ENCODE data around the gene OLFM2. TPM values are rescaled to one million over a fixed set of nuclear protein-coding genes. Genes with fewer than 3 reads are reported as not detected.

Gene OLFM2
- polyA plus RNA-seq, 1 donor from 2014 or later: 68.6 TPM

DNA sequence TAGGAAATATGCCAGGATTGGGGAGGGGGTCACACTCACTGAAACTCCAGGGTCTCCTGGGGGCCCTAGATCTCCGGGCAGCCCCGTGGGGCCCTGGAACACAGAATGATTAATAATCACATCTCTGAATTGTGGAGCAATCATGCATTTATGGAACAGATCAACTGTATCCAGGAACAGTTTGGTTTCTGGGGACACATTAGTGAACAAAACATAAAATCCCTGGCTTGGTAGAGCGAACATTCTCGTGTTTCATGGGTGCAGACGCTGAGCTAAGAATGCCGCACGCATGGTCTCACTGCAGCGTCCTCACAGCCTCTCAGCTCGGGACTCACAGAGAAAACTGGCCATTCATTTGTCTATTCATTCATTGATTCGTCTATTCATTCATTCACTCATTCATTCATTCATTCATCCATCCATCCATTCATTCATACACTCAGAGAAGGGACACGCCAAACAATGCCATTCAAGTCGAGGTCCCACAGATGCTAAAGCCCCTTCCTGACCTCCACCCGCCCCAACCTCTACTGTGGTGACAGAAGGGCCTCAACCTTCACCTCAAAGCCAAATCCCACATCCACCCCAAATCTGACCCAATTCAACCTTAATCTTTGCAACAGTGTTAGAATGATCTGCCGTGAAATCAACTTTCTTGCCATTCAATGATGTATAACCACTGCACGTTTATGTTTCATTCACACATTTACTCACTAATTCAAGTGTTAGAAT, 35.0 kb upstream of the OLFM2 start:
- H3K4me2 ChIP-seq (ENCODE audit: low read length): no peak overlapping the region
- H3K9me3 ChIP-seq (ENCODE audit: low read length): no peaks in the 10 kb centered on the region
- no peak overlapping the region for H3K27ac ChIP-seq (ENCODE audit: low read length)
- TF ChIP-seq RAD21 (conservative IDR thresholded peaks at IDR 0.05): no peak
- TF ChIP-seq MXI1 (conservative IDR thresholded peaks at IDR 0.05; ENCODE audit: poor library complexity, severe bottlenecking): no peak
- TF ChIP-seq TAF1 (IDR thresholded peaks at IDR 0.05; ENCODE audit: low read depth): no peak
- TF ChIP-seq, protein P1, sequence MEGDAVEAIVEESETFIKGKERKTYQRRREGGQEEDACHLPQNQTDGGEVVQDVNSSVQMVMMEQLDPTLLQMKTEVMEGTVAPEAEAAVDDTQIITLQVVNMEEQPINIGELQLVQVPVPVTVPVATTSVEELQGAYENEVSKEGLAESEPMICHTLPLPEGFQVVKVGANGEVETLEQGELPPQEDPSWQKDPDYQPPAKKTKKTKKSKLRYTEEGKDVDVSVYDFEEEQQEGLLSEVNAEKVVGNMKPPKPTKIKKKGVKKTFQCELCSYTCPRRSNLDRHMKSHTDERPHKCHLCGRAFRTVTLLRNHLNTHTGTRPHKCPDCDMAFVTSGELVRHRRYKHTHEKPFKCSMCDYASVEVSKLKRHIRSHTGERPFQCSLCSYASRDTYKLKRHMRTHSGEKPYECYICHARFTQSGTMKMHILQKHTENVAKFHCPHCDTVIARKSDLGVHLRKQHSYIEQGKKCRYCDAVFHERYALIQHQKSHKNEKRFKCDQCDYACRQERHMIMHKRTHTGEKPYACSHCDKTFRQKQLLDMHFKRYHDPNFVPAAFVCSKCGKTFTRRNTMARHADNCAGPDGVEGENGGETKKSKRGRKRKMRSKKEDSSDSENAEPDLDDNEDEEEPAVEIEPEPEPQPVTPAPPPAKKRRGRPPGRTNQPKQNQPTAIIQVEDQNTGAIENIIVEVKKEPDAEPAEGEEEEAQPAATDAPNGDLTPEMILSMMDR (IDR thresholded peaks at IDR 0.05; ENCODE audit: poor library complexity, severe bottlenecking): no peak
- no peak for TF ChIP-seq SMC3 (conservative IDR thresholded peaks at IDR 0.05; ENCODE audit: poor library complexity)
- no peak for TF ChIP-seq EP300 (conservative IDR thresholded peaks at IDR 0.05; ENCODE audit: poor library complexity, severe bottlenecking)
- no peak for TF ChIP-seq EZH2 (IDR thresholded peaks at IDR 0.05; ENCODE audit: borderline replicate concordance, insufficient read depth, low read length, poor library complexity, severe bottlenecking)
- no peak for TF ChIP-seq POLR2AphosphoS5 (IDR thresholded peaks at IDR 0.05)
- TF ChIP-seq, protein P2, sequence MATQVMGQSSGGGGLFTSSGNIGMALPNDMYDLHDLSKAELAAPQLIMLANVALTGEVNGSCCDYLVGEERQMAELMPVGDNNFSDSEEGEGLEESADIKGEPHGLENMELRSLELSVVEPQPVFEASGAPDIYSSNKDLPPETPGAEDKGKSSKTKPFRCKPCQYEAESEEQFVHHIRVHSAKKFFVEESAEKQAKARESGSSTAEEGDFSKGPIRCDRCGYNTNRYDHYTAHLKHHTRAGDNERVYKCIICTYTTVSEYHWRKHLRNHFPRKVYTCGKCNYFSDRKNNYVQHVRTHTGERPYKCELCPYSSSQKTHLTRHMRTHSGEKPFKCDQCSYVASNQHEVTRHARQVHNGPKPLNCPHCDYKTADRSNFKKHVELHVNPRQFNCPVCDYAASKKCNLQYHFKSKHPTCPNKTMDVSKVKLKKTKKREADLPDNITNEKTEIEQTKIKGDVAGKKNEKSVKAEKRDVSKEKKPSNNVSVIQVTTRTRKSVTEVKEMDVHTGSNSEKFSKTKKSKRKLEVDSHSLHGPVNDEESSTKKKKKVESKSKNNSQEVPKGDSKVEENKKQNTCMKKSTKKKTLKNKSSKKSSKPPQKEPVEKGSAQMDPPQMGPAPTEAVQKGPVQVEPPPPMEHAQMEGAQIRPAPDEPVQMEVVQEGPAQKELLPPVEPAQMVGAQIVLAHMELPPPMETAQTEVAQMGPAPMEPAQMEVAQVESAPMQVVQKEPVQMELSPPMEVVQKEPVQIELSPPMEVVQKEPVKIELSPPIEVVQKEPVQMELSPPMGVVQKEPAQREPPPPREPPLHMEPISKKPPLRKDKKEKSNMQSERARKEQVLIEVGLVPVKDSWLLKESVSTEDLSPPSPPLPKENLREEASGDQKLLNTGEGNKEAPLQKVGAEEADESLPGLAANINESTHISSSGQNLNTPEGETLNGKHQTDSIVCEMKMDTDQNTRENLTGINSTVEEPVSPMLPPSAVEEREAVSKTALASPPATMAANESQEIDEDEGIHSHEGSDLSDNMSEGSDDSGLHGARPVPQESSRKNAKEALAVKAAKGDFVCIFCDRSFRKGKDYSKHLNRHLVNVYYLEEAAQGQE (IDR thresholded peaks at IDR 0.05; ENCODE audit: borderline replicate concordance): no peak
- H4K20me1 ChIP-seq (ENCODE audit: insufficient read depth): no peaks in the 10 kb centered on the region
- no peaks in the 10 kb centered on the region for H3K9me2 ChIP-seq (ENCODE audit: insufficient read depth, low read length)
- H3K27me3 ChIP-seq (ENCODE audit: insufficient read depth, low read depth, low read length): peaks cover 17% of the 10 kb centered on the region
- H3K36me3 ChIP-seq (ENCODE audit: insufficient read depth, low read length): no peaks in the 10 kb centered on the region
- no peak overlapping the region for H3K9ac ChIP-seq (ENCODE audit: low read length)
- no peak overlapping the region for H2AFZ ChIP-seq (ENCODE audit: low read depth, low read length)
- no peak overlapping the region for H3K4me3 ChIP-seq (ENCODE audit: low read length)
- H3F3A ChIP-seq (ENCODE audit: insufficient read depth, low read length, poor library complexity, severe bottlenecking): no peaks in the 10 kb centered on the region
- H3K79me2 ChIP-seq (replicated peaks; ENCODE audit: insufficient read depth, low read length): no peaks in the 10 kb centered on the region

DNA sequence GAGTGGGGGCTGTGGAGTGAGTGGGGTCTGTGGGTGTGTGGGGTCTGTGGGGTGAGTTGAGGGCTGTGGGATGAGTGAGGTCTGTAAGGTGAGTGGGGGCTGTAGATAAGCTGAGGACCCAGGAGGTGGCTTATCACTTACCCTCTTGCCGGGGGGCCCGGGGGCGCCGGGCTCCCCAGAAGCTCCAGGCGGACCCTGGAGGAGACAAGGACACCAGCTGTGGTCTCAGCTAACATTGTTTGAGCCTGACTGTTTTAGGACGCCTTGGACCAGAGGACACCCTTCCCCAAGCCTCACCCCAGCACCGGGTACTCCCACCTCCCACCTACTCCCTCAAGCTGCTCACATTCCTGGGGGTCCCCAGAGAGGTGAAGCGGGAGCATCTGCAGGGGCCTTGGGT, 34.2 kb upstream of the OLFM2 start:
- Histone ChIP-seq H3K9me2 (ENCODE audit: insufficient read depth, low read length) (no peaks in the 10 kb centered on the region), H3K36me3 (ENCODE audit: insufficient read depth, low read length) (no peaks in the 10 kb centered on the region), H3K27me3 (ENCODE audit: insufficient read depth, low read depth, low read length) (peaks cover 24% of the 10 kb centered on the region), H3K27ac (ENCODE audit: low read length) (no peak overlapping the region), H3K4me3 (ENCODE audit: low read length) (no peak overlapping the region), H3K9me3 (ENCODE audit: low read length) (no peaks in the 10 kb centered on the region), H3K79me2 (replicated peaks; ENCODE audit: insufficient read depth, low read length) (no peaks in the 10 kb centered on the region), H3K4me2 (ENCODE audit: low read length) (no peak overlapping the region), H3K9ac (ENCODE audit: low read length) (no peak overlapping the region), H2AFZ (ENCODE audit: low read depth, low read length) (no peak overlapping the region), H4K20me1 (ENCODE audit: insufficient read depth) (no peaks in the 10 kb centered on the region), H3F3A (ENCODE audit: insufficient read depth, low read length, poor library complexity, severe bottlenecking) (no peaks in the 10 kb centered on the region)
- TF ChIP-seq MXI1 (conservative IDR thresholded peaks at IDR 0.05; ENCODE audit: poor library complexity, severe bottlenecking): no peak
- TF ChIP-seq EZH2 (IDR thresholded peaks at IDR 0.05; ENCODE audit: borderline replicate concordance, insufficient read depth, low read length, poor library complexity, severe bottlenecking): no peak
- TF ChIP-seq, protein P1 (IDR thresholded peaks at IDR 0.05; ENCODE audit: poor library complexity, severe bottlenecking): no peak
- no peak for TF ChIP-seq RAD21 (conservative IDR thresholded peaks at IDR 0.05)
- TF ChIP-seq EP300 (conservative IDR thresholded peaks at IDR 0.05; ENCODE audit: poor library complexity, severe bottlenecking): no peak
- no peak for TF ChIP-seq TAF1 (IDR thresholded peaks at IDR 0.05; ENCODE audit: low read depth)
- TF ChIP-seq, protein P2 (IDR thresholded peaks at IDR 0.05; ENCODE audit: borderline replicate concordance): no peak
- TF ChIP-seq SMC3 (conservative IDR thresholded peaks at IDR 0.05; ENCODE audit: poor library complexity): no peak
- TF ChIP-seq POLR2AphosphoS5 (IDR thresholded peaks at IDR 0.05): no peak
